ENCODE measurements around the gene CRLF1. TPM values are rescaled to one million over a fixed set of nuclear protein-coding genes. Genes with fewer than 3 reads are reported as not detected.

CRLF1 gene
- total RNA-seq, 4 donors from 2014 or later: 27.7 to 90.8 (median 40.1) TPM

GRCh38 chr19:18566953-18567352, 39.6 kb downstream of the CRLF1 start:
- no peak for TF ChIP-seq CTCF (IDR thresholded peaks at IDR 0.05)
- no peak for TF ChIP-seq POLR2A (IDR thresholded peaks at IDR 0.05)
- DNase-seq (ENCODE audit: low spot score in 2 of 2): no peak
- H3K4me3 ChIP-seq (ENCODE audit: low read depth, poor library complexity, severe bottlenecking): no peak overlapping the region
- WGBS, 2 donors: 87 to 95% methylated on average over 8 of the region's 8 CpGs
- intact Hi-C loops (cut with DNase I; ENCODE audit: low total_unique reads): no loop called here

GRCh38 chr19:18562086-18562485, 44.5 kb downstream of the CRLF1 start:
- intact Hi-C loops (cut with DNase I; ENCODE audit: low total_unique reads): no loop called here
- no peak for TF ChIP-seq POLR2A (IDR thresholded peaks at IDR 0.05)
- TF ChIP-seq CTCF (IDR thresholded peaks at IDR 0.05): no peak
- no peak for DNase-seq (ENCODE audit: low spot score in 2 of 2)
- H3K4me3 ChIP-seq (ENCODE audit: low read depth, poor library complexity, severe bottlenecking): no peak overlapping the region
- 60 to 62% methylated on average over 14 of the region's 14 CpGs for WGBS, 2 donors

- DNase-seq (ENCODE audit: low spot score in 2 of 2): no peak
- intact Hi-C loops (cut with DNase I; ENCODE audit: low total_unique reads): no loop called here
- TF ChIP-seq POLR2A (IDR thresholded peaks at IDR 0.05) (no peak), CTCF (IDR thresholded peaks at IDR 0.05) (no peak)
- WGBS, 2 donors: 56 to 66% methylated on average over 5 of the region's 5 CpGs
- no peak overlapping the region for H3K4me3 ChIP-seq (ENCODE audit: low read depth, poor library complexity, severe bottlenecking)
These were observed 46.9 kb downstream of the CRLF1 start for GRCh38 chr19:18559685-18560084.

GRCh38 chr19:18558604-18559003, 48.0 kb downstream of the CRLF1 start:
- H3K4me3 ChIP-seq (ENCODE audit: low read depth, poor library complexity, severe bottlenecking): peak overlapping the region; percentile 84
- intact Hi-C loops (cut with DNase I; ENCODE audit: low total_unique reads): no loop called here
- DNase-seq (ENCODE audit: low spot score in 2 of 2): no peak
- 33 to 39% methylated on average over 3 of the region's 3 CpGs for WGBS, 2 donors
- TF ChIP-seq POLR2A (IDR thresholded peaks at IDR 0.05) (no peak), CTCF (IDR thresholded peaks at IDR 0.05) (no peak)

GRCh38 chr19:18558202-18558555, 48.4 kb downstream of the CRLF1 start:
- no peak for DNase-seq (ENCODE audit: low spot score in 2 of 2)
- WGBS, 2 donors: 2 to 3% methylated on average over 11 of the region's 11 CpGs
- TF ChIP-seq POLR2A (IDR thresholded peaks at IDR 0.05) (no peak), CTCF (IDR thresholded peaks at IDR 0.05) (no peak)
- peak overlapping the region; percentile 84 for H3K4me3 ChIP-seq (ENCODE audit: low read depth, poor library complexity, severe bottlenecking)
- intact Hi-C loops (cut with DNase I; ENCODE audit: low total_unique reads): no loop called here

- TF ChIP-seq POLR2A (IDR thresholded peaks at IDR 0.05) (no peak), CTCF (IDR thresholded peaks at IDR 0.05) (no peak)
- intact Hi-C loops (cut with DNase I; ENCODE audit: low total_unique reads): no loop called here
- 1% methylated on average over 41 to 52 of the region's 58 CpGs for WGBS, 2 donors
- H3K4me3 ChIP-seq (ENCODE audit: low read depth, poor library complexity, severe bottlenecking): peak within 1 kb of the TSS; percentile 84
- DNase-seq (ENCODE audit: low spot score in 2 of 2): peak; percentile 98 to 99
These were observed 49.0 kb downstream of the CRLF1 start, which contains the start of gene KXD1 for GRCh38 chr19:18557411-18558201. Gene KXD1 (plus strand): TSS chr19:18557870. CDS start chr19:18562057, 4,187 bp downstream.
